Activated CD4-positive, alpha-beta T cell treated with anti-CD3 and anti-CD28 coated beads, Interleukin-2, amount 10 ng/mL, durations not matched to agents 24 days and 14 days (primary cell): ENCODE data around the gene MED17. TPM values are rescaled to one million over a fixed set of nuclear protein-coding genes. Genes with fewer than 3 reads are reported as not detected.

Experiments
- DNase-seq: peaks from one replicate; pipeline ENCODE4 v3.0.0; 2022
- H3K27ac Mint-ChIP-seq: one replicate; pipeline ENCODE4 v1.8.0; 2022; ENCODE audit warnings: mild to moderate bottlenecking, mixed read lengths
- H3K27me3 Mint-ChIP-seq: one replicate; pipeline ENCODE4 v1.8.0; 2022; ENCODE audit warnings: mixed read lengths
- H3K36me3 Mint-ChIP-seq: one replicate; pipeline ENCODE4 v1.8.0; 2022; ENCODE audit warnings: low read depth, mild to moderate bottlenecking, mixed read lengths
- H3K4me1 Mint-ChIP-seq: one replicate; pipeline ENCODE4 v1.8.0; 2021; ENCODE audit warnings: mixed read lengths
- H3K4me3 Mint-ChIP-seq: one replicate; pipeline ENCODE4 v1.8.0; 2022; ENCODE audit warnings: mild to moderate bottlenecking, moderate library complexity, mixed read lengths
- H3K9me3 Mint-ChIP-seq: one replicate; pipeline ENCODE4 v1.8.0; 2021; ENCODE audit warnings: mixed read lengths
- intact Hi-C: fragments of 100-400 bp; cut with micrococcal nuclease; formaldehyde crosslinking; loops from one replicate; pipeline ENCODE4 v1.15.1; 2023
- total RNA-seq: library from RNA; stranded (reverse); gene quantifications from 2 replicates; pipeline ENCODE4 v1.2.3, GENCODE V29; 2022

MED17 gene
- total RNA-seq, 1 donor from 2014 or later: 55.1 TPM

DNA sequence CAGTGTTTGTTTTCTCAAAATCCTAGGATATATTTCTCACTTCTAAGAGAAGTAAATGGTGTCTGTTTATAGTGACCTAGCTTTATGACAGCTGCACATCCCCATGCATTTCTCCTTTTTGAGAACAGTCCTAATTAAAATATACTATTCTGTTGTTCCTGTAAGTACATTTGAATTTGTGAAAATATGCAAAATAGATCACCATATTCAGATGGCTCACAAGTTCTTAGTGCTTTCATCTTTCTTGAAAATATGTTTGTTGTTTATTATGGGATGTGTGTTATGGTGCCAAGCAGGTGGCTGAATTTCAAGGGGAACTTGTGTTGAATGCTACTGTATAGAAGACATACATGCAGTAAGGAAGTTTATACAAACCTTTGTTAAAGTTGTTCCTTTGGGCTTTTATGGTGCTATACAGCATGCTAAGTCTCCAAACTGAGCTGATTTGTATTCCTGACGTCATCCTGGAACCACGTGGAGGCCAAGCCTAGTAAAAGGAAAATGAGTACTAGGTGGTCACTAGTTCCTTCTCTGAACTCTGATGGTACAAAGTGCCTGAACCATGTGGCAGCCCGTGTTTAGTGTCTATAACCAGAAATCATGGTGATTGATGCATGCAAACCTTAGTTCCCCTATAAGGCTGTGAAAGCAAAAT is 74.2 kb downstream of the MED17 start:
- no peak overlapping the region for H3K27ac Mint-ChIP-seq
- no peaks in the 10 kb centered on the region for H3K36me3 Mint-ChIP-seq
- H3K4me1 Mint-ChIP-seq: no peaks in the 10 kb centered on the region
- no peak overlapping the region for H3K4me3 Mint-ChIP-seq
- peaks cover 14% of the 10 kb centered on the region for H3K27me3 Mint-ChIP-seq
- no peak for DNase-seq
- intact Hi-C loops: no loop called here
- no peaks in the 10 kb centered on the region for H3K9me3 Mint-ChIP-seq

DNA sequence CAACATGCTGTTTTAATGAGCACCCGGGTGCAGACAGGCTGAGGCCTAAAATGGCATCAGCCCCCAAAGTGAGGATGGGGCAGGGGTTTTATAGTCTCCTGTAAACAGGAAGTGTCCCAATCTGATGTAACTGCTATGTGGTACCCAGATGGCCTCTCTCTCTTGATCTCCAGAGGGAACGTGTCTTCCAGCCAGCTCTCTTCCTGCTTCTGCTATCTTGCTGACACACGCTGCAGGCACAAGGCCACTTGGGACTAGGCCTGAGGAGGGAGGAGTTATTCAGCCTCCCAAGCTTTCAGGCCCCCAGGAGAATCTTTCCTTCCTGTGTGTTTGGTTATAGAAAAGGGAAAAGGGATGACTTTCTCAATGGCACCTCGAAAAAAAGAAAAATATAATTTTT is 77.7 kb downstream of the MED17 start:
- no peak overlapping the region for H3K4me3 Mint-ChIP-seq
- no peak for DNase-seq
- H3K27ac Mint-ChIP-seq: no peak overlapping the region
- H3K9me3 Mint-ChIP-seq: no peaks in the 10 kb centered on the region
- H3K36me3 Mint-ChIP-seq: no peaks in the 10 kb centered on the region
- peaks cover 9% of the 10 kb centered on the region for H3K27me3 Mint-ChIP-seq
- H3K4me1 Mint-ChIP-seq: no peaks in the 10 kb centered on the region
- intact Hi-C loops: no loop called here

Other genes starting within 250 kb of the MED17 start
- gene SMCO4, start 240.9 kb upstream of the MED17 start, total RNA-seq: 30.0 and 33.7 TPM in 2 replicates
- 30.3 and 32.2 TPM in 2 replicates for gene CEP295, start 122.6 kb upstream of the MED17 start, total RNA-seq
- 328 and 342 TPM in 2 replicates for gene TAF1D, start 42.8 kb upstream of the MED17 start, total RNA-seq
- gene C11orf54, start 42.6 kb upstream of the MED17 start, total RNA-seq: 21.6 and 22.2 TPM in 2 replicates
- not detected in 2 replicates for gene VSTM5, start 66.3 kb downstream of the MED17 start, total RNA-seq
- gene HEPHL1, start 237.1 kb downstream of the MED17 start, total RNA-seq: not detected in 2 replicates